ENCODE measurements around the gene KLK15.

The KLK15 gene

GRCh38 chr19:50795664-50796073 lies 37.7 kb downstream of the KLK15 start:
- Histone ChIP-seq H3K27ac (replicated peaks; ENCODE audit: low read length) (no peak overlapping the region), H2BK5ac (ENCODE audit: low read length) (no peak overlapping the region), H3K9ac (ENCODE audit: low read depth, low read length, poor library complexity) (no peak overlapping the region), H3K18ac (ENCODE audit: low read length) (no peak overlapping the region), H3K4me3 (ENCODE audit: low read length in 2 of 2) (no peak overlapping the region), H2BK15ac (ENCODE audit: low read length) (no peak overlapping the region), H2AK5ac (ENCODE audit: low read depth, low read length) (no peak overlapping the region), H3K79me1 (ENCODE audit: low read depth, low read length) (peaks cover 6% of the 10 kb centered on the region), H3K9me3 (replicated peaks in 1 of 2; ENCODE audit: control insufficient read depth in 2 of 2, insufficient read depth in 1 of 2, low read depth in 1 of 2, low read length in 2 of 2) (peaks cover 0 to 2% of the 10 kb centered on the region in 2 donors), H4K8ac (ENCODE audit: low read depth, low read length) (no peak overlapping the region), H3K4ac (ENCODE audit: low read length) (no peak overlapping the region), H3K14ac (ENCODE audit: low read length) (no peak overlapping the region), H2AFZ (ENCODE audit: low read length) (no peak overlapping the region), H3K4me1 (ENCODE audit: control insufficient read depth in 2 of 2, insufficient read depth in 1 of 2, low read depth in 1 of 2, low read length in 2 of 2) (peaks cover 0 to 5% of the 10 kb centered on the region in 2 donors), H3K27me3 (ENCODE audit: control insufficient read depth in 3 of 3, insufficient read depth in 3 of 3, low read depth in 1 of 3, low read length in 3 of 3) (no peaks in the 10 kb centered on the region), H3K4me2 (ENCODE audit: insufficient read depth, low read length, poor library complexity, severe bottlenecking) (no peak overlapping the region), H2BK120ac (ENCODE audit: low read depth, low read length) (no peak overlapping the region), H3K23ac (ENCODE audit: low read depth, low read length, poor library complexity) (peak overlapping the region; percentile 8), H4K91ac (ENCODE audit: low read depth, low read length, poor library complexity) (no peak overlapping the region), H2BK12ac (ENCODE audit: low read length) (no peak overlapping the region), H3K36me3 (replicated peaks in 1 of 2; ENCODE audit: control insufficient read depth in 2 of 2, insufficient read depth in 2 of 2, low read length in 2 of 2) (peaks cover 40 to 58% of the 10 kb centered on the region in 2 donors)
- no CpG with 5 or more reads among the region's 4 CpGs for WGBS, 2 donors (ENCODE audit: extremely low coverage in 2 of 2, insufficient read length in 2 of 2, insufficient replicate concordance in 1 of 2)
- no peak for DNase-seq (ENCODE audit: low spot score)

GRCh38 chr19:50794876-50795663 lies 38.3 kb downstream of the KLK15 start:
- Histone ChIP-seq H2BK12ac (ENCODE audit: low read length) (no peak overlapping the region), H3K14ac (ENCODE audit: low read length) (no peak overlapping the region), H4K91ac (ENCODE audit: low read depth, low read length, poor library complexity) (no peak overlapping the region), H2BK120ac (ENCODE audit: low read depth, low read length) (no peak overlapping the region), H3K4me2 (ENCODE audit: insufficient read depth, low read length, poor library complexity, severe bottlenecking) (no peak overlapping the region), H4K8ac (ENCODE audit: low read depth, low read length) (no peak overlapping the region), H3K4me3 (ENCODE audit: low read length in 2 of 2) (no peak overlapping the region), H3K27me3 (ENCODE audit: control insufficient read depth in 3 of 3, insufficient read depth in 3 of 3, low read depth in 1 of 3, low read length in 3 of 3) (no peaks in the 10 kb centered on the region), H3K36me3 (replicated peaks in 1 of 2; ENCODE audit: control insufficient read depth in 2 of 2, insufficient read depth in 2 of 2, low read length in 2 of 2) (peaks cover 38 to 52% of the 10 kb centered on the region in 2 donors), H2BK5ac (ENCODE audit: low read length) (no peak overlapping the region), H3K79me1 (ENCODE audit: low read depth, low read length) (peaks cover 6% of the 10 kb centered on the region), H3K23ac (ENCODE audit: low read depth, low read length, poor library complexity) (peak overlapping the region; percentile 71), H3K27ac (replicated peaks; ENCODE audit: low read length) (peak overlapping the region; percentile 55), H3K18ac (ENCODE audit: low read length) (peak overlapping the region; percentile 16), H2BK15ac (ENCODE audit: low read length) (no peak overlapping the region), H2AK5ac (ENCODE audit: low read depth, low read length) (no peak overlapping the region), H3K4ac (ENCODE audit: low read length) (no peak overlapping the region), H3K4me1 (ENCODE audit: control insufficient read depth in 2 of 2, insufficient read depth in 1 of 2, low read depth in 1 of 2, low read length in 2 of 2) (peaks cover 0 to 5% of the 10 kb centered on the region in 2 donors), H2AFZ (ENCODE audit: low read length) (no peak overlapping the region), H3K9ac (ENCODE audit: low read depth, low read length, poor library complexity) (peak overlapping the region; percentile 66), H3K9me3 (replicated peaks in 1 of 2; ENCODE audit: control insufficient read depth in 2 of 2, insufficient read depth in 1 of 2, low read depth in 1 of 2, low read length in 2 of 2) (peaks cover 0 to 2% of the 10 kb centered on the region in 2 donors)
- no peak for DNase-seq (ENCODE audit: low spot score)
- no CpG with 5 or more reads among the region's 18 CpGs for WGBS, 2 donors (ENCODE audit: extremely low coverage in 2 of 2, insufficient read length in 2 of 2, insufficient replicate concordance in 1 of 2)

GRCh38 chr19:50794074-50794875 lies 39.1 kb downstream of the KLK15 start:
- no peak overlapping the region for H2AK5ac ChIP-seq (ENCODE audit: low read depth, low read length)
- H3K9me3 ChIP-seq (replicated peaks in 1 of 2; ENCODE audit: control insufficient read depth in 2 of 2, insufficient read depth in 1 of 2, low read depth in 1 of 2, low read length in 2 of 2): peaks cover 0 to 2% of the 10 kb centered on the region in 2 donors
- H3K9ac ChIP-seq (ENCODE audit: low read depth, low read length, poor library complexity): peak overlapping the region; percentile 66
- H3K36me3 ChIP-seq (replicated peaks in 1 of 2; ENCODE audit: control insufficient read depth in 2 of 2, insufficient read depth in 2 of 2, low read length in 2 of 2): peaks cover 32 to 44% of the 10 kb centered on the region in 2 donors
- no peak overlapping the region for H3K4me2 ChIP-seq (ENCODE audit: insufficient read depth, low read length, poor library complexity, severe bottlenecking)
- no peak overlapping the region for H2BK120ac ChIP-seq (ENCODE audit: low read depth, low read length)
- no peak overlapping the region for H2BK5ac ChIP-seq (ENCODE audit: low read length)
- peak overlapping the region; percentile 9 for H3K18ac ChIP-seq (ENCODE audit: low read length)
- peaks cover 6% of the 10 kb centered on the region for H3K79me1 ChIP-seq (ENCODE audit: low read depth, low read length)
- no peak overlapping the region for H3K14ac ChIP-seq (ENCODE audit: low read length)
- H3K27me3 ChIP-seq (ENCODE audit: control insufficient read depth in 3 of 3, insufficient read depth in 3 of 3, low read depth in 1 of 3, low read length in 3 of 3): no peaks in the 10 kb centered on the region
- H3K4ac ChIP-seq (ENCODE audit: low read length): no peak overlapping the region
- H3K4me1 ChIP-seq (ENCODE audit: control insufficient read depth in 2 of 2, insufficient read depth in 1 of 2, low read depth in 1 of 2, low read length in 2 of 2): peaks cover 0 to 5% of the 10 kb centered on the region in 2 donors
- H2BK12ac ChIP-seq (ENCODE audit: low read length): no peak overlapping the region
- DNase-seq (ENCODE audit: low spot score): no peak
- no peak overlapping the region for H3K27ac ChIP-seq (replicated peaks; ENCODE audit: low read length)
- WGBS, 2 donors (ENCODE audit: extremely low coverage in 2 of 2, insufficient read length in 2 of 2, insufficient replicate concordance in 1 of 2): 100% methylated on average over 1 of the region's 16 CpGs; no CpG with 5 or more reads in 1 of the 2 donors
- no peak overlapping the region for H4K91ac ChIP-seq (ENCODE audit: low read depth, low read length, poor library complexity)
- no peak overlapping the region for H3K4me3 ChIP-seq (ENCODE audit: low read length in 2 of 2)
- H3K23ac ChIP-seq (ENCODE audit: low read depth, low read length, poor library complexity): peak overlapping the region; percentile 71
- H2AFZ ChIP-seq (ENCODE audit: low read length): no peak overlapping the region
- no peak overlapping the region for H4K8ac ChIP-seq (ENCODE audit: low read depth, low read length)
- no peak overlapping the region for H2BK15ac ChIP-seq (ENCODE audit: low read length)

- Histone ChIP-seq H4K8ac (ENCODE audit: low read depth, low read length) (no peak overlapping the region), H2BK5ac (ENCODE audit: low read length) (no peak overlapping the region), H3K79me1 (ENCODE audit: low read depth, low read length) (peaks cover 4% of the 10 kb centered on the region), H3K14ac (ENCODE audit: low read length) (peak overlapping the region; percentile 44), H2AK5ac (ENCODE audit: low read depth, low read length) (no peak overlapping the region), H3K9ac (ENCODE audit: low read depth, low read length, poor library complexity) (no peak overlapping the region), H3K27ac (replicated peaks; ENCODE audit: low read length) (no peak overlapping the region), H3K4me2 (ENCODE audit: insufficient read depth, low read length, poor library complexity, severe bottlenecking) (no peak overlapping the region), H3K9me3 (replicated peaks in 1 of 2; ENCODE audit: control insufficient read depth in 2 of 2, insufficient read depth in 1 of 2, low read depth in 1 of 2, low read length in 2 of 2) (peaks cover 0 to 2% of the 10 kb centered on the region in 2 donors), H3K23ac (ENCODE audit: low read depth, low read length, poor library complexity) (peak overlapping the region; percentile 58), H2AFZ (ENCODE audit: low read length) (no peak overlapping the region), H2BK120ac (ENCODE audit: low read depth, low read length) (no peak overlapping the region), H2BK15ac (ENCODE audit: low read length) (no peak overlapping the region), H2BK12ac (ENCODE audit: low read length) (no peak overlapping the region), H3K27me3 (ENCODE audit: control insufficient read depth in 3 of 3, insufficient read depth in 3 of 3, low read depth in 1 of 3, low read length in 3 of 3) (no peaks in the 10 kb centered on the region), H4K91ac (ENCODE audit: low read depth, low read length, poor library complexity) (no peak overlapping the region), H3K18ac (ENCODE audit: low read length) (peak overlapping the region; percentile 60), H3K36me3 (replicated peaks in 1 of 2; ENCODE audit: control insufficient read depth in 2 of 2, insufficient read depth in 2 of 2, low read length in 2 of 2) (peaks cover 27 to 37% of the 10 kb centered on the region in 2 donors), H3K4ac (ENCODE audit: low read length) (no peak overlapping the region), H3K4me3 (ENCODE audit: low read length in 2 of 2) (no peak overlapping the region), H3K4me1 (ENCODE audit: control insufficient read depth in 2 of 2, insufficient read depth in 1 of 2, low read depth in 1 of 2, low read length in 2 of 2) (peaks cover 0 to 5% of the 10 kb centered on the region in 2 donors)
- DNase-seq (ENCODE audit: low spot score): no peak
- WGBS, 2 donors (ENCODE audit: extremely low coverage in 2 of 2, insufficient read length in 2 of 2, insufficient replicate concordance in 1 of 2): no CpG with 5 or more reads among the region's 11 CpGs
These were observed 39.8 kb downstream of the KLK15 start for GRCh38 chr19:50793558-50794065.
